ENCODE data around the gene SPNS3. TPM values are rescaled to one million over a fixed set of nuclear protein-coding genes. Genes with fewer than 3 reads are reported as not detected.
A peak's percentile ranks its signal among the peaks of the same experiment; 100 is the strongest.

SPNS3 gene
- total and polyA plus RNA-seq, 7 donors, result 0.09 TPM; not detected in 6

- intact Hi-C loops (cut with DNase I), result no loop called here
- no peaks in the 10 kb centered on the region for H3K9me3 ChIP-seq
- peaks cover 4% of the 10 kb centered on the region for H3K4me1 ChIP-seq
- no peak for DNase-seq
- no peaks in the 10 kb centered on the region for H3K36me3 ChIP-seq (ENCODE audit: insufficient read depth in 1 of 2, low read depth in 1 of 2)
- H3K4me3 ChIP-seq, result no peak overlapping the region
- no peak for ATAC-seq
- no peaks in the 10 kb centered on the region for H3K27me3 ChIP-seq (ENCODE audit: insufficient read depth in 3 of 3, low read length in 2 of 3)
- no peak overlapping the region for H3K27ac ChIP-seq
- TF ChIP-seq CTCF (IDR thresholded peaks at IDR 0.05), result no peak
- 83 to 87% (median 87%) methylated on average over 11 of the region's 11 CpGs for WGBS, 3 donors
Measured at GRCh38 chr17:4514779-4515178, 81.0 kb downstream of the SPNS3 start.

GRCh38 chr17:4515501-4515900, 81.8 kb downstream of the SPNS3 start:
- H3K9me3 ChIP-seq, result no peaks in the 10 kb centered on the region
- no peak for DNase-seq
- no peak overlapping the region for H3K4me3 ChIP-seq
- intact Hi-C loops (cut with DNase I), result no loop called here
- no peaks in the 10 kb centered on the region for H3K4me1 ChIP-seq
- no peak for ATAC-seq
- no peak for TF ChIP-seq CTCF (IDR thresholded peaks at IDR 0.05)
- no peak overlapping the region for H3K27ac ChIP-seq
- H3K27me3 ChIP-seq (ENCODE audit: insufficient read depth in 3 of 3, low read length in 2 of 3), result no peaks in the 10 kb centered on the region
- no peaks in the 10 kb centered on the region for H3K36me3 ChIP-seq (ENCODE audit: insufficient read depth in 1 of 2, low read depth in 1 of 2)
- WGBS, 3 donors, result 76 to 90% (median 80%) methylated on average over 5 of the region's 5 CpGs

- Histone ChIP-seq H3K27ac (no peak overlapping the region), H3K4me3 (no peak overlapping the region), H3K27me3 (ENCODE audit: insufficient read depth in 3 of 3, low read length in 2 of 3) (no peaks in the 10 kb centered on the region), H3K9me3 (no peaks in the 10 kb centered on the region), H3K4me1 (no peaks in the 10 kb centered on the region), H3K36me3 (ENCODE audit: insufficient read depth in 1 of 2, low read depth in 1 of 2) (no peaks in the 10 kb centered on the region)
- intact Hi-C loops (cut with DNase I), result no loop called here
- TF ChIP-seq CTCF (IDR thresholded peaks at IDR 0.05), result no peak
- WGBS, 3 donors, result 67 to 70% (median 69%) methylated on average over 11 of the region's 11 CpGs
- DNase-seq, result no peak
- ATAC-seq, result no peak
Measured at GRCh38 chr17:4516735-4517134, 83.0 kb downstream of the SPNS3 start.

- DNase-seq (no peak), ATAC-seq (no peak)
- no peaks in the 10 kb centered on the region for H3K4me1 ChIP-seq
- TF ChIP-seq CTCF (IDR thresholded peaks at IDR 0.05), result no peak
- WGBS, 3 donors, result 67 to 80% (median 75%) methylated on average over 10 of the region's 10 CpGs
- peak overlapping the region; percentile 68 for H3K27ac ChIP-seq
- intact Hi-C loops (cut with DNase I), result no loop called here
- no peak overlapping the region for H3K4me3 ChIP-seq
- H3K36me3 ChIP-seq (ENCODE audit: insufficient read depth in 1 of 2, low read depth in 1 of 2), result no peaks in the 10 kb centered on the region
- H3K9me3 ChIP-seq, result no peaks in the 10 kb centered on the region
- no peaks in the 10 kb centered on the region for H3K27me3 ChIP-seq (ENCODE audit: insufficient read depth in 3 of 3, low read length in 2 of 3)
Measured at GRCh38 chr17:4518901-4519300, 85.2 kb downstream of the SPNS3 start.

GRCh38 chr17:4519361-4519788, 85.6 kb downstream of the SPNS3 start:
- H3K4me3 ChIP-seq, result no peak overlapping the region

More at GRCh38 chr17:4519361-4519788, 85.6 kb downstream of the SPNS3 start:
- 56 to 59% (median 58%) methylated on average over 14 of the region's 14 CpGs for WGBS, 3 donors
- Histone ChIP-seq H3K9me3 (no peaks in the 10 kb centered on the region), H3K27me3 (ENCODE audit: insufficient read depth in 3 of 3, low read length in 2 of 3) (no peaks in the 10 kb centered on the region), H3K36me3 (ENCODE audit: insufficient read depth in 1 of 2, low read depth in 1 of 2) (no peaks in the 10 kb centered on the region), H3K4me1 (no peaks in the 10 kb centered on the region), H3K27ac (peak overlapping the region; percentile 68)
- ATAC-seq, result peak in 3 of 4 donors; percentile 43 to 54 (median 47)
- no peak for TF ChIP-seq CTCF (IDR thresholded peaks at IDR 0.05)
- intact Hi-C loops (cut with DNase I), result no loop called here
- DNase-seq, result peak in 1 of 2 donors; percentile 77

All from psoas muscle (tissue), 8 donors.